Breast epithelium (tissue), 4 donors: ENCODE data around the gene EIF6. TPM values are rescaled to one million over a fixed set of nuclear protein-coding genes. Genes with fewer than 3 reads are reported as not detected.
A peak's percentile ranks its signal among the peaks of the same experiment; 100 is the strongest.

ENCODE experiments used
- DNase-seq, 2 donors: peaks; one replicate each; pipeline ENCODE4 v3.0.0-alpha.2; 2019; ENCODE audit warnings: low spot score in 2 of 2
- H3K27ac ChIP-seq, 2 donors: fragments of 200-600 bp; sonication (generic) in 1 of 2; one replicate each; pipeline ENCODE4 v1.5.1; 2016 to 2019; ENCODE audit warnings: mild to moderate bottlenecking in 1 of 2
- H3K27me3 ChIP-seq, 2 donors: fragments of 200-600 bp; sonication (generic) in 1 of 2; one replicate each; pipeline versions ENCODE4 v1.5.1 to v1.6.0; 2017 to 2019; ENCODE audit warnings: control low read depth in 1 of 2, mild to moderate bottlenecking in 1 of 2
- H3K36me3 ChIP-seq: fragments of 200-600 bp; one replicate; pipeline ENCODE4 v1.5.1; 2019
- H3K4me1 ChIP-seq, 2 donors: fragments of 200-600 bp; sonication (generic); one replicate each; pipeline ENCODE4 v1.5.1; 2016 to 2019; ENCODE audit warnings: control low read depth in 1 of 2
- H3K4me3 ChIP-seq, 3 donors: fragments of 200-600 bp; sonication (generic); 1 replicate in 2 of 3; 2 replicates in 1 of 3; pipeline ENCODE4 v1.5.1; 2016 to 2019; ENCODE audit warnings: mild to moderate bottlenecking in 3 of 3, moderate library complexity in 2 of 3
- H3K9me3 ChIP-seq, 2 donors: fragments of 200-600 bp; sonication (generic) in 1 of 2; one replicate each; pipeline ENCODE4 v1.5.1; 2016 to 2019; ENCODE audit warnings: control low read depth in 1 of 2
- CTCF ChIP-seq, 3 donors: fragments of 450-650 bp; IDR thresholded peaks; one replicate each; pipeline ENCODE4 v1.5.1; 2016 to 2017; ENCODE audit warnings: antibody characterized with exemption in 3 of 3, mild to moderate bottlenecking in 3 of 3, moderate library complexity in 3 of 3
- POLR2A ChIP-seq: fragments of 450-650 bp; IDR thresholded peaks from one replicate; pipeline ENCODE4 v1.6.1; 2016; ENCODE audit warnings: antibody characterized with exemption, mild to moderate bottlenecking, moderate library complexity
- POLR2AphosphoS5 ChIP-seq, 3 donors: sonication (generic); formaldehyde crosslinking; IDR thresholded peaks; one replicate each; pipeline ENCODE4 v1.6.1; 2017; ENCODE audit warnings: antibody characterized with exemption in 3 of 3
- intact Hi-C: fragments of 100-400 bp; cut with DNase I; formaldehyde crosslinking; loops from one replicate; pipeline ENCODE4 v1.15.1; 2023; ENCODE audit warnings: low total_unique reads
- total RNA-seq, 3 donors: library from RNA; depleted of rRNA; stranded (reverse); fragments of >200 nt; gene quantifications; one replicate each; pipeline ENCODE4 v1.1.0, GENCODE V29; 2016

Gene EIF6
- total RNA-seq, 3 donors from 2014 or later: 81.9 to 98.6 (median 88.0) TPM

GRCh38 chr20:35271904-35272303, 12.7 kb downstream of the EIF6 start:
- no peaks in the 10 kb centered on the region for H3K36me3 ChIP-seq
- H3K9me3 ChIP-seq: no peaks in the 10 kb centered on the region
- H3K27me3 ChIP-seq: no peaks in the 10 kb centered on the region
- H3K4me3 ChIP-seq: no peak overlapping the region
- no peak overlapping the region for H3K27ac ChIP-seq
- TF ChIP-seq POLR2A: no peak
- TF ChIP-seq POLR2AphosphoS5 (IDR thresholded peaks at IDR 0.05): no peak
- no peak for TF ChIP-seq CTCF (IDR thresholded peaks at IDR 0.05)
- H3K4me1 ChIP-seq: peaks cover 0 to 6% of the 10 kb centered on the region in 2 donors
- DNase-seq: no peak
- intact Hi-C loops: loop anchor here (10.0 kb wide), 1 partner anchor 127 kb away; the partner anchor contains the start of gene EDEM2

GRCh38 chr20:35271073-35271882, 13.3 kb downstream of the EIF6 start:
- H3K27me3 ChIP-seq: no peaks in the 10 kb centered on the region
- TF ChIP-seq POLR2AphosphoS5 (IDR thresholded peaks at IDR 0.05) (no peak), CTCF (IDR thresholded peaks at IDR 0.05) (no peak), POLR2A (no peak)
- no peaks in the 10 kb centered on the region for H3K36me3 ChIP-seq
- no peak for DNase-seq
- no peak overlapping the region for H3K27ac ChIP-seq
- no peak overlapping the region for H3K4me3 ChIP-seq
- no peaks in the 10 kb centered on the region for H3K9me3 ChIP-seq
- peaks cover 0 to 3% of the 10 kb centered on the region in 2 donors for H3K4me1 ChIP-seq
- intact Hi-C loops: loop anchor here (10.0 kb wide), 1 partner anchor 126 kb away; the partner anchor contains the start of gene EDEM2

- Histone ChIP-seq H3K27ac (peak overlapping the region in 1 of 2 donors; percentile 19), H3K9me3 (no peaks in the 10 kb centered on the region), H3K36me3 (no peaks in the 10 kb centered on the region), H3K4me3 (no peak overlapping the region), H3K4me1 (no peaks in the 10 kb centered on the region), H3K27me3 (no peaks in the 10 kb centered on the region)
- DNase-seq: no peak
- intact Hi-C loops: loop anchor here (10.0 kb wide), 1 partner anchor 125 kb away; the partner anchor contains the start of gene EDEM2
- TF ChIP-seq POLR2A (no peak), CTCF (IDR thresholded peaks at IDR 0.05) (no peak), POLR2AphosphoS5 (IDR thresholded peaks at IDR 0.05) (no peak)
Observed at GRCh38 chr20:35270021-35270902, 14.3 kb downstream of the EIF6 start.

GRCh38 chr20:35269055-35269781, 15.4 kb downstream of the EIF6 start:
- no peaks in the 10 kb centered on the region for H3K27me3 ChIP-seq
- no peaks in the 10 kb centered on the region for H3K9me3 ChIP-seq
- no peaks in the 10 kb centered on the region for H3K36me3 ChIP-seq
- intact Hi-C loops: no loop called here
- peak; percentile 45 to 62 for DNase-seq
- peak overlapping the region; percentile 19 to 55 for H3K27ac ChIP-seq
- H3K4me3 ChIP-seq: no peak overlapping the region
- H3K4me1 ChIP-seq: no peaks in the 10 kb centered on the region
- TF ChIP-seq POLR2AphosphoS5 (IDR thresholded peaks at IDR 0.05) (no peak), CTCF (IDR thresholded peaks at IDR 0.05) (peak; percentile 50 to 72 (median 68)), POLR2A (no peak)
